ENCODE results near the gene BCL2L13.

BCL2L13 gene, protein sequence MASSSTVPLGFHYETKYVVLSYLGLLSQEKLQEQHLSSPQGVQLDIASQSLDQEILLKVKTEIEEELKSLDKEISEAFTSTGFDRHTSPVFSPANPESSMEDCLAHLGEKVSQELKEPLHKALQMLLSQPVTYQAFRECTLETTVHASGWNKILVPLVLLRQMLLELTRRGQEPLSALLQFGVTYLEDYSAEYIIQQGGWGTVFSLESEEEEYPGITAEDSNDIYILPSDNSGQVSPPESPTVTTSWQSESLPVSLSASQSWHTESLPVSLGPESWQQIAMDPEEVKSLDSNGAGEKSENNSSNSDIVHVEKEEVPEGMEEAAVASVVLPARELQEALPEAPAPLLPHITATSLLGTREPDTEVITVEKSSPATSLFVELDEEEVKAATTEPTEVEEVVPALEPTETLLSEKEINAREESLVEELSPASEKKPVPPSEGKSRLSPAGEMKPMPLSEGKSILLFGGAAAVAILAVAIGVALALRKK
- 56.4 to 174 (median 76.7) reads per million in 17 experiments for total RNA-seq

- DNase-seq = peak; percentile 91 to 96 (median 94)
Observed at GRCh38 chr22:17638432-17639246, at the start of gene BCL2L13. BCL2L13 (plus strand) TSS chr22:17638757; CDS start chr22:17655712, 16,955 bp downstream.

DNA sequence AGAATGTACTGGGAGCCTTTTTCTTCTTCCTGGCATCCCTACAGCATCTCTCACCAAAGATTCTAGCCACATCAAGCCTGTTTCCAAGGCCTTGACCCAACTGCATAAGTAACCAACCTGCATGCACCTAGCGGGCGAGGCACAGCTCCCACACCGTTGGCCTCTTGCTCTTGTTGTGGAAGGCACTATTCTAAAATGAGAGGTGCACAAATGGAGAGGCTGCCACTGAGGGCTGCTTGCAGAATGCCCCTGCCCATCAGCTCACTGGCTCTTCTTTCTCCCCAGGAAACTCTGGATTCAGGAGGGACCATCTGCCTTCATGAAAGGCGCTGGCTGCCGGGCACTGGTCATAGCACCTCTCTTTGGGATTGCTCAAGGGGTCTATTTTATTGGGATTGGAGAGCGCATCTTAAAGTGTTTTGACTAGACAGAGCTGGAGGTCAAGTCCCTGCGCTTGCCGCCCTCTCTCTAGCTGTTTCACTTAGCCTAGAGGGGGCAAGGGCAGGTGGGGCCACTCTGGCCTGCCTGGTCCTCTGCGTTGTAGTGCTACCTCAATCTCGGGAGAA lies 48.7 kb upstream of the BCL2L13 start:
- no peak for DNase-seq

GRCh38 chr22:17590586-17590985 lies 48.0 kb upstream of the BCL2L13 start:
- no peak for DNase-seq

- DNase-seq = no peak
Observed at GRCh38 chr22:17592201-17592600, 46.4 kb upstream of the BCL2L13 start.

DNA sequence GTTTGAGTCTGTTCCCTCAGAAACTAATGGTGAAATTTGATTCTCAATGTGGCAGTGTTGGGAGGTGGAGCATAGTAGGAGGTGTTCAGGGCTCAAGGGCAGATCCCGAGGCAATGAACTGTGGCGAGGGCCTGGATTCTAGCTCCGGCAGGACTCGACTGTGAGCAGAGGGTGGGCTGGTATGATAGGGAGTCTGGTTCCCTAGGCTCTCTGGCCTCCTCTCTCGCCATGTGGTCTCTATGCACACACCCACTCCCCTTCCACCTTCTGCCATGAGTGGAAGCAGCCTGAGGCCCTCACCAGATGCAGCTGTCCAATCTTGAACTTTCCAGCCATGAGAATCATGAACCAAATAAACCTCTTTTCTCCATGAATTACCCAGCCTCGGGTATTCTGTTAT lies 42.3 kb upstream of the BCL2L13 start:
- DNase-seq = no peak

DNA sequence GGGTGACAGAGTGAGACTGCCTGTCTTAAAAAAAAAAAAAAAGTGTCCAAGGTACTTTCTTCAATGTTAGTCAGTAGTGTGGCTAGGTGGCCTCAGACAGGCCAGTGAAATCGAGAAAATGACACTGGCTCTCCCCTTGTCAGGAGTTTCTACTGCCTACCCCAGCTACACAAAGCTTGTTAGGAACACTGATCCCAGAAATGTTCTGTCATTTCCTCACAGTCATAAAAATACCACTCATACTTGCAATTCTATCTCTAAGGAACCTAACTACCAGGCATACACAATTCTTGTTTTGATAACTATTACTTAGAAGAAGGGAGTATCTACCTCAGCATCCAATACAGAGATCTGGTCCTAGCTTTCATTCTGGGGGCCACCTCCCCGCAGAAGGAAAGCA lies 41.3 kb upstream of the BCL2L13 start:
- no peak for DNase-seq

GRCh38 chr22:17598318-17598717 lies 40.2 kb upstream of the BCL2L13 start:
- no peak for DNase-seq

GRCh38 chr22:17601031-17601430 lies 37.5 kb upstream of the BCL2L13 start:
- DNase-seq = no peak

DNA sequence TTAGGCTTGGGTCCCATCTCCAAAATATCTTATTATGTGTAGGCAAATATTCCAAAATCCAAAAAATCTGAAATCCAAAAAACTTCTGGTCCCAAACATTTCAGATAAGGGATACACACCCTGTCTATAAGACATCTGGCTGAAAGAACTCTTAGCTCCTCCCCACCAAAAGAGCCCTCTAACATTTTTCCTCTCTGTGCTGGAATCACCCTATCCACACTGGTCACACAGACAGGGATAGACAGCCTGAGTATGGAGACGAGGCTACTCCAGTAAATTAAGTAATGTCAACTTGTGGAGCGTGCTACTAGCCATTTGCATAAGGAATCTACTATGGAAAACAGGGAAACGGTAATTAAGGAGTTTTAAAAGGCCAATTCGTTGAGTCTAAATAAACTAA lies 34.9 kb upstream of the BCL2L13 start:
- no peak for DNase-seq

GRCh38 chr22:17606496-17606895 lies 32.1 kb upstream of the BCL2L13 start:
- no peak for DNase-seq

DNA sequence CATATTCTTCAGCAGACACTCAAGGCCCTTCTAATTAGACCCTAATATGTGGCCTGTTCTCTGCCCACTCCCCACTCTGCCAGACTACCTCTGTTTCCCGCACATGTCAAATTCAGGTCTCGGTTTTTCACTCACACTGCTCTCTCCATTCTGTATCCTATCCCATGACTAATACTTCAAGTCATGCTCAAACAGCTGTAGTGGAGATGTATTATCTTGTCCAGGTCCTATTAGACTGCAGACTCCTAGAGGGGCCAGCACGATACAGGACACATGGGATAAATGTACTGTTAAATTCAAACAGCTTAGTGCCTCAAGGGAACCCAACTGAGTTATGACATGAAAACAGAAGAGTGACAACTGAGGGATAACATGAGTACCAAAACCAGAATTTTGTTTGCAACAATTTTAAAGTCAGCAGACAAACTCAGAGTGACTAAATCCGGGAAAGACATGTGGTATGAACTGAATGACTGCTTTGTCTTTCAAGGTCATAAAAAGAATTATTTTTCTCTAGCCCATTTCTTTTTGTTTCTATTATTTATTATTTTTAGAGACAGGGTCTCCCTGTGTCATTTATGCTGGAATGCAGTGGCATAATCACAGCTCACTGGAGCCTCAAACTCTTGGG lies 30.6 kb upstream of the BCL2L13 start:
- DNase-seq = no peak

DNA sequence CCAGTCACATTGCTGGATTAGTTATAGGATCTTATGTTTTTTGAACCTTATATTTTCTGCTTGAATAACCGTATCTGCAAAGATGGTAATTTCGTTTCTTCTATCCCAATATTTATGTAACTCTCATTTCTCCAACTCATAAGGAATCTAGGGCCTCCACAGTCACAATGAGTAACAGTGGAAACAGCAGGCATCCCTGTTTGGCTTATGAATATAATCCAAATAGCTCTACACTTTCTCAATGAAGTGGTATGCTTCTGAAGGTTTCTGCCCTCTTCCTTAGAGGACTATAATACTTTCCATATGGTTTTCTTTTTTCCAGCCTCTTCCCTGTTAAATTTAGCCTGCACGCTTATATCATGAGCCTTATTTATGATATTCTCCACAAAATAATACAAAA lies 26.5 kb upstream of the BCL2L13 start:
- no peak for DNase-seq

DNA sequence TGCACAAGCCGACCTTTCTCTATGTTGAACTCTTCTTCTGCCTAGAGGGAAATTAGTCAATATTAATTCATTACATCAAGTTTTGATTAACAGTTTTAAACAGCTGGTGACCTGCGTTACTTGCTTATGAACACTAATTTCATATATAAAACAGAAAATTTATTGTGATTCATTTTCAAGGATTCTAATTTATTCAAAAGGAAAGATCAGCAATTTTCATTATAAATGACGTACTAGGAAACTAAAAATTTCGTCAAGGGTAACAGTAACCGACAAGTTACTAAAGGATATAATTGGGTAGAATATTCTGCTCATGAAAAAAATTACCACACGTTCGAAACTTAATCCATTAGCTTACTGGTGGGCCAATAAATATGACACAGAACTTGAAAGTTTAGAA lies 25.3 kb upstream of the BCL2L13 start:
- DNase-seq = no peak

GRCh38 chr22:17627961-17628405 lies 10.6 kb upstream of the BCL2L13 start:
- DNase-seq = peak; percentile 17 to 56 (median 34)

DNA sequence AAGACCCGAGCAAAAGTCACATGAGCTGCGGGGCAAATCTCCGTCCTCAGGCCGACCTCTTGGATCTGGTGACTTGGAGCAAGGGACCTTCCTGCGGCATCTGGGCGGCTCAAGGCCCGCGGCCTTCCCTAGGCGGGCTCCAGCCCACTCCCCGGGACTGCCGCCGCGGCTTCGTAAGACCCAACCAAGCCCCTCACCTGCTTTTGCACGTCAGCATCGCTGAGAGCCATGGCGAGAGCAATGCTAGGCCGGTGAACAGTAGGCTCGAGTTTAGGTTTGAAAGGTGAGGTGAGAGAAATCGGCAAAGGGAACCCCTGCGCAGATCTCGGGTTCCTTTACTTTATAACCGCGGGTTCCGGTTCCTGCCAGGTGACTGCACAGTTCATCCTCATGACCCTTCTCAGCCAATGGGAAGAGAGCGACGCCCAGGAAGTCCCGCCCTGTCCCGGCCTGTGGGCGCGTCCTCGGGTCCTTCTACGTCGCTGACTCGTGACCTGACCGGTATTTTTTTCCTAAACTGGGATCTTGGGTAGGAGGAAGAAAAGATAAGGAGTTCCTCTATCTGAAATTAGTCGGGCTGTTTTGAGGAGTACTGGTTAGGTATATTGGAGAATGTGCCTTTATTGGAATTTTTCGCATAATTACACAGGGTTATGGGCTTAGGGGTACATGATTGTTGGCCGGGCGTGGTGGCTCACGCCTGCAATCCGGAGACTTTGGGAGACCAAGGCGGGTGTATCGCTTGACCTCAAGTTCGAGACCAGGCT lies 10.0 kb upstream of the BCL2L13 start, which contains the start of gene ATP6V1E1:
TSS of gene ATP6V1E1 (minus strand) at position 344 of the 767 bp plus-strand sequence. CDS start at position 230, 114 bp downstream.
- peak; percentile 98 to 99 (median 98) for DNase-seq

DNA sequence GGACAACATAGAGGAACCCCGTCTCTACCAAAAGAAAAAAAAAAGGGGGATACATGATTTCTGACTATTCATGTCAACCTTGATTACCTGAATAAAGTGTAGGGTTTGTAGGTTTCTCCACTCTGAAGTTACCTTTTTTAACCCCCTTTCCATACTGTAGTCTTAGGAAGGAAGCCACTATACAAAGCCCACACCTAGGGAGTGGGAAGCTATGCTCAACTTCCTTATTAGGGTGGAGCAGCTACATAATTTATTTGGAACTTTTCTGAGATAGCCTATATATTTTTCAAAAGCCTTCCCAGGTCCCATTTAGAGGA lies 9.4 kb upstream of the BCL2L13 start:
- no peak for DNase-seq

- peak; percentile 47 to 80 (median 56) for DNase-seq
Observed at GRCh38 chr22:17629641-17630040, 8.9 kb upstream of the BCL2L13 start.

DNA sequence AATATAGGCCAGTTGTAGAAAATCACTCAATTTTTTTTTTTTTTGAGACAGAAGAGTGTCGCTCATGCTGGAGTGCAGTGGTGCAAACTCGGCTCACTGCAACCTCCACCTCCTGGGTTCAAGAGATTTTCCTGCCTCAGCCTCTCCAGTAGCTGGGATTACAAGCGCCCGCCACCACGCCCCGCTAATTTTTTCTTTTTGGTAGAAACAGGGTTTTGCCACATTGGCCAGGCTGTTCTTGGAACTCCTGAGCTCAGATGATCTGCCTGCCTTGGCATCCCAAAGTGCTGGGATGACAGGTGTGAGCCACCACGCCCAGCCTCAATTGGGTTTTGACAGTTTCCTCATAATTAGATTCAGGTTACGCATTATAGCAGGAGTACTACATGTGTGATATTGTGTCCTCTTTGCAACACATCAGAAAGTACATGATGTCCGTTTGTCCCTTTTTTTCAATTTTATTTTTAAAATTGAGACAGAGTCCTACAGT lies 7.4 kb upstream of the BCL2L13 start:
- no peak for DNase-seq

DNA sequence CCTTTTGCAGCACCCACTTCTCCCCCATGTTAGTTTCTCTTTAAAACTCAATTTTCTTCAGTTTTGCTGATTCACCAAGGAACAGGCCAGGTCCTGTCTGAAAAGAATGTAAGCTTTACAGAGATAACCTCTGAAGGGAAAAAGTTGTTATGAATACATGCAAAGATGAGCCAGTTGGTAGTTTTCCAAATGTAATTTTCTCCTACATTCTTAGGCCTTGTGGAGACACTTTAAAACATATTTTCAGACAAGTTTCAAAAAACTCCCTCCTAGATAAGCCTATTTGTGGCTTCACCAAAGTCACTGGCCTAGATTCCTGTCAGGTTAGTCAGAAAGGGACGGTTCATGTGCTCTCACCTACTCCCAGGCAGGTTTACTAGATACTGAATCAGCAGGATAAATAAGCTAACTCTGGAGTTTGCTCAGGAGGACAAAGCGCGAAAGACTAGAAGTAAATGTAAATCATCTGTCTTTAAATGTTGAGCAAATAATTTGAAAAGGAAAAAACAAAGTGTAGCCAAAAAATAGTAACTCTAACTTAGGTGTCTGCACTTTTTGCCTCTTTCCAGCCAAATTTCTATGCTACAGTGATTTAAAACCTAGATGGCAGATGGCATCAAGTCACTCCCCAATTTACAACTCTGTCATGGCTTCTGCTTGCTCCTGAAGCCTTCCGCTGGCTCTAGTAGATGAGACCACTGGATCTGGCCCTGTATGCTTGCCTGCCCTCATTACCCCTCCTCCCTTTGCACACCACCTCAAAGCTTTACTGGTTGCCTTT lies 5.2 kb upstream of the BCL2L13 start:
- DNase-seq = no peak

- DNase-seq = no peak
Observed at GRCh38 chr22:17633998-17634323, 4.6 kb upstream of the BCL2L13 start.

- peak in 1 of 4 experiments; percentile 68 for DNase-seq
Observed at GRCh38 chr22:17634696-17635095, 3.9 kb upstream of the BCL2L13 start.

Data from suppressor macrophage (primary cell).